H1 (cell line): ENCODE results near the gene TBX6. TPM values are rescaled to one million over a fixed set of nuclear protein-coding genes. Genes with fewer than 3 reads are reported as not detected.

Source experiments
- CBX5 ChIP-seq: fragments of 300-800, 300-1000 bp; sonication (generic); IDR thresholded peaks from 2 replicates; pipeline ENCODE4 v1.7.1; 2016; ENCODE audit warnings: antibody characterized with exemption, low read length, low read depth
- EP300 ChIP-seq, 2 experiments: IDR thresholded peaks; 1 replicate in 1 of 2; 2 replicates in 1 of 2; pipeline ENCODE4 v1.6.1; 2011 to 2012; ENCODE audit warnings: low read depth in 2 of 2, low read length in 2 of 2, mild to moderate bottlenecking in 2 of 2, borderline replicate concordance in 1 of 2, inconsistent platforms in 1 of 2, moderate library complexity in 1 of 2
- FOSL1 ChIP-seq: IDR thresholded peaks from 2 replicates; pipeline ENCODE4 v1.6.1; 2011; ENCODE audit warnings: mild to moderate bottlenecking, low read depth, low read length, moderate library complexity; ENCODE audit not compliant: insufficient read depth
- SIN3A ChIP-seq, 2 experiments: IDR thresholded peaks in 1 of 2; conservative IDR thresholded peaks in 1 of 2; 2 replicates each; pipeline ENCODE4 v1.6.1; 2011 to 2012; ENCODE audit warnings: low read length in 2 of 2, improper control_type of control experiment in 1 of 2, low read depth in 1 of 2, mild to moderate bottlenecking in 1 of 2
- ZNF274 ChIP-seq: IDR thresholded peaks from 2 replicates; pipeline ENCODE4 v1.7.0; 2012; ENCODE audit warnings: low read length, borderline replicate concordance; ENCODE audit errors: extremely low read depth
- polyA plus RNA-seq, 7 experiments: library from polyadenylated mRNA; depleted of rRNA in 3 of 7; stranded (reverse) in 5 of 7; unstranded in 2 of 7; fragments of >200 nt in 5 of 7; fragments of 200-250 nt in 2 of 7; gene quantifications; 1 replicate in 5 of 7; 2 replicates in 1 of 7; 4 replicates in 1 of 7; pipeline versions ENCODE4 v1.2.1 to v1.2.3, GENCODE V29; 2011 to 2013; ENCODE audit warnings: missing spikeins in 2 of 7, mixed read lengths in 2 of 7
- total RNA-seq: library from RNA; stranded (reverse); fragmentation: NEBNext Ultra II Directional; extraction: Animal tissue kit (Norgen Biotek cat#: 25700); gene quantifications from 2 replicates; pipeline ENCODE4 v1.2.1, GENCODE V29; 2021

Gene TBX6
- total and polyA plus RNA-seq, 2 of the 8 experiments (the other 6 are each of a cell fraction or from before 2014, with no cell fraction given): 2.2 to 2.8 TPM

DNA sequence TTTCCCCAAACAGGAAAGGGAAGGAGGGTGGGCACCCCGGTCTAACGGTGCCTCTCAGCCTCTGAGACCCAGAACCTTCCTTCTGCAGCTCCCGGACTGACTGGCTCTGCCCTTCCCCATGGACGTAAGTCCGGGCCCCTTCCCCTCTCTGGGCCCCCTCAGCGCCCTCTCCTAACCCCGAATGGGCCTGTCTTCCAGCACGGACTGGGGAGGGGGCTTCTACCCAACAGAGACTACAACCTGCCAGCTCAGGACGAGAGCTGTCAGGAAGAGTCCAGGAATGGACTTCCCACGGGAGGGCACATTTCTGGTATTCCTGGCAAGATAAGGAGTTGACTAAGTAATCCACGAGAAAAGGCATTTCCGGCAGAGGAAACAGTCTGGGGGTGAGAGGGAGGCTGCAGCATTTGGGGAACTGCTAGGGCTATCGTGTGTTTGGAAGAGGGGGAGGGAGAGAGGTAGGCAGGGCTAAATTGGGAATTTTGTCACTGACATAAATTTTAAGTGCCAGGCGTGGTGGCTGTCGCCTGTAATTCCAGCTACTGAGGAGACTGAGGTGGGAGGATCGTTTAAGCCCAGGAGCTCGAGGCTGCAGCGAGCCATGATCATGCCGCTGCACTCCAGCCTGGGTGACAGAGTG, 38.2 kb downstream of the TBX6 start (continued):
- TF ChIP-seq SIN3A (conservative IDR thresholded peaks at IDR 0.05 in 1 of 2, IDR thresholded peaks at IDR 0.05 in 1 of 2; ENCODE audit: low read depth in 1 of 2, low read length in 2 of 2) (no peak), EP300 (IDR thresholded peaks at IDR 0.05; ENCODE audit: borderline replicate concordance in 1 of 2, low read depth in 2 of 2, low read length in 2 of 2) (no peak), CBX5 (no peak), ZNF274 (no peak), FOSL1 (no peak)
